GM19467 (cell line): ENCODE data around the gene MYCBP2.

Experiments used
- ATAC-seq: cut with Tn5 transposase; IDR thresholded peaks from one replicate; pipeline ENCODE4 v1.9.1; 2021; ENCODE audit warnings: mild to moderate bottlenecking, moderate library complexity; ENCODE audit not compliant: unreplicated experiment

Gene MYCBP2

DNA sequence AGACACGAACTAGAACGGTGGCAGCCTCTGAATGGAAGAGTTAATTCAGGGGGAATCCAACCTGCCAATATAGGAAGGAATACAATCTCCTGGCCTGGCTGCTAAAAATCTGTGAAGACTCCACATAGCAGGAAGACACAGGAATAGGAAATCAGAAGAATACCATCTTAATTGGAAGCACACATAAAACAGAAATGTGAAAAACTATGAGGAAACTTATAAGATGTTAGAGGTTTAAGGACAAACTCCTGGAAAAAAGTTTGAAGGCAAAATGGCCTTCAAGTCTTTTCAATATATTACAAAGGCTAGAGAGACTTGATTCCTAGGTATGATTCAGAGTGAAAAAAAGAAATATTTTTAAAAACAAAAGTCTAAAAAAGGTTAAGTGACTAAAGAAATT, 221.8 kb downstream of the MYCBP2 start:
- ATAC-seq = no peak

DNA sequence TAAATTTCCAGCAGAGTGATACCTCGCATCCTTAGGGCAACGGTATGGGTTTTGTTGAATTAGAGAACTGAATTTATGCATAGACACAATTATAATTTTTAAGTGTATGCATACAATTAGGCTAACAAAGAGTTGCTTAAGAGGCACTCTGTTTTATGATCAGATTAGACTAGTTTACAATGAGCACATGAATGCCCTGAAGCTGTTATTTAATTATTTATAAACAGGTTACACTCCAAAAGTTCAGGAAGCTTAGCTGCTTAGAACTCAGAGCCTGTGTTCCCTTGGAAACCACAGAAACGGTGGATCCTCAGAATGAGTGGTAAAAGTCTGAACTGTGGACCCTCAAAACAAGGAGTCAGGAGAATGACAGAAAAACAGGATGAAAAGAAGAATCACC, 227.5 kb downstream of the MYCBP2 start:
- no peak for ATAC-seq

DNA sequence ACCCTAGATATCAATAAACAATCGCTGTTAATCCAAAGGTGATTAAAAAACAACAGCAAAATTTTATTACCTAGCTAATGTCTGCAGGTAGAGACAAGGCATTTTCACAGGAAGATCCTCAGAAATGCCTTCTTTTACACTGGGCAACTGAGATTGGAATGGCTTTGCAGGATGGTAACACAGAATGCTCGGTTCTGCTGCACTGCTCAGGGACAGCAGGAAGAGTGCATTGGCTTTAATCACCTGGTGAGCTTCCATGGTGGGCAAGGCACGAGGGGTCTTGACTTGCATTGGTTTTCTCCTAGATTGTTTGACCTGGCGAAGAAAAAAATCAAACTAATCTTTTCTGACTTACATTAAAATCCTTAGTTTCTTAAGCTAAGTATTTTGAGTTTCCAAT, 231.6 kb downstream of the MYCBP2 start:
- ATAC-seq = no peak

DNA sequence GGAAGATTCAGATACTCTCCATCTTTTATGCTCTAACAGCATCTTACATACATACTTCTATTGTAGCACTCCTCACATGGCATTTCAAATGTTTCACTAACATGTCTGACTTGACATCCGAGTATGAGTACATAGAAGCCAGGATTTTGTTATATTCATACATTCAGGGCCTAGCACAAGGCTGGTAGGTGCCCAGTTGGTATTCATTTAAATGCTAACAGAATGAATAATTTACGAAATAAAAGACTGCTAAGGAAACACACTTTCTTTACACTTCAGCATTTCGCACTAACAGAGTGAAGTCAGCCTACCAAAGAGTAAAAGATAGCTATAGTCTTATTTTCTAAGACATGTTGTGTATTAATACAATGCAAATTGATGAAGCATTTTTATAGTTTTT, 232.1 kb downstream of the MYCBP2 start:
- ATAC-seq = no peak

DNA sequence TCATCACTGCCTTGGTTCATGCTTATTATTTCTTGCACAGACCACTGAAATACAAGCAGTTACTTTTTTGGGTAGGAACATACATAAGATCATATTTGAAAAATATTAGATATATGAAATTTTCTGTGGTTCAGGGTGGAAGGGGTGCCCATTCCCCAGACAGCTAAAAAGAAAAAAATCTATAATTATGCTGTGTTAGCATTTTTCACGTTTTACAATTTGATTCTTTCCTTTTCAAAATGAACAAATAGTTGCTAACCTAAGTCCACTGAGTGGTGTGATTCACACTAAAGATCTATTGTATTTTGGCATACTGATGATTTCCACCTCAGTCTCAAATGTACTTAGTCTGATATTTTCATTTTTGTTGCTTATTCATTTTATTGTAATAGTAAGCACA, 233.2 kb downstream of the MYCBP2 start:
- no peak for ATAC-seq

DNA sequence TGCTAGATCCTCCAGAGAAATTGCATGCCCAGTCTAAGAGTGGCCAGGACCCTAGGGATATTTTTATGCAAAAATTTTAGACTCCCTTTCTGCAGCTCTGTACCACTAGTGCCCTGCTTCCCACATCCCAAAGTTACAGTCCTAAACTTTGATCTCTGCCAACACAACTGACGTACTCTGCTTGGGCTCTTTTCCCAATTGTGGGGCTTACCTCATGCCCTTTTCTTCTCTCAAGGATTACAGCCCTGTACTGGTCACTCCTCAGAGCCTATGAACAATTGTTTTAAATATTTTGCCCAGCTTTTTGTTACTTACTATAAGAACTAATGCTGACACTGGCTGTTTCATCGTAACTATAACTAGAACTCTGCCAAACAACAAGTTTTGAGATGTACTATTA, 242.1 kb downstream of the MYCBP2 start:
- no peak for ATAC-seq

DNA sequence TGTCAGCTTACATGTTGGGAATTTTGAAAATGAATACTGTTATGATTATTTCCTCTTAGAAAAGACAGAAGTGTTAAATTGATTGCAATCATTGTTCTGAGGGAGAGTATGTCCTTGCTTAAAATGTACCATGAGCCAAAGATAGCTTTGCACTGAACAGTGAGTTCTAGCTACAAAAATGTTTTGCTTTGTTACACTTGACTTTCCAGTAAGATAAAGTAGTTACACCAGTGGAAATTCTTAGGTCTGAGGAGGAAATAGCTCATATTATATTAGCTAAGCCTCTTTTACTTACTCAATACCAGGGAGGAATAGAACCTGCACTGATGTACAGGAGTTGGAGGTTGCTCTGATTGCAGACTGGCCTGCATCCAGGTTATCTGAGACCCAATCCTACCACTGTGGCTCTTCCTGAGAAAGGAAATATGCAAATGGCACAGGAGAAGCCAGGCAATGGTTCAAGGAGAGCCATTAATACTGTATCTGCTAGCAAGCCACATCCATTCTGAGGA, 246.9 kb downstream of the MYCBP2 start:
- no peak for ATAC-seq

DNA sequence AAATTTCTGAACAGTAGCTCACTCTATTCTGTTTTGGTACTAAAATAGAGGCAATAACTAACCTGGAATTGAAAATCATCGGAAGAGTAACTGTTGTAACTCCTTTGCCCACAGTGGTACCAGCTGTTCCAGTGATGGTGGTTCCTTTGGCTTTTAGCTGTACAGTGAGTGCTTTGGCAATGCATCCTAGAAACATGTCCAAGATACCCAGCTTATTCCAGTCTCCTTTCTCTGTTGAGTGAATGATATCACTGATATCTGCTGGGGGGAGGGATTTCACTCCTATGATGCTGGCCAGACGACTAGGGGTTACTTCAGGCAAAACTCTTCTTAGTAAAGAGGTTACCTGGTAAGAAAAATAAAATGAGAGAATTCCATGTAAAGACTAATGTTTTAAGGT, 259.4 kb downstream of the MYCBP2 start:
- no peak for ATAC-seq

DNA sequence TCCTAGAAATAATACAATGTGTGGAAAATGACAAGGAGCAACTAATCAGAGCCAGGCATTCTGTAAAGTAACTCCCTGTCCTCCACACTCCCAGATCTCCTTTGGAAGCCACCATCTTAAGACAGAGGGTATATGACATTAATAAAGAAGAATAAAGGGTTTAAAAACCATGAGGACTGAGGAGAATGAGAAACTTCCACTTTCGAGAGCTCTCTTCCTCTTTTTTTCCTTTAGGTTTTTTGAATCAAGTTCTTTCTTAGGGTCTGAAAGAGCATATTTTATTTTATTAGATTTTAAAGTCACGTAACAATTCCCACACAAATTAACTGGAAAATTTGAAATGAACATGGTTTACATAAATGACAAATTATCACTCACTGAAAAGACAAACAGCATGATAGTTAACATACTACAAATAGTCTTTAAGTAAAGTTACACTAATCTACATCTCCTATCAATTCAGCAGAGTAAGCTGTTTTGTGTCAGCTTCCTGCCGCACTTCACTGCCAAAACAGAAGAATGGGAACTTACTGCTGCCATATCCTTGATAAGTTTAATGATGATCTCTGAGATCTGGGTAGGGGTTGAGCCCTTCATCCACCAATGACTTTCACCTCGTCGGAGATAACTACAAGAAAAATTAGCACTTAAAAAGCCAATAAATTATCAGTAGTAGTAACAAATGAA, 261.3 kb downstream of the MYCBP2 start:
- no peak for ATAC-seq

DNA sequence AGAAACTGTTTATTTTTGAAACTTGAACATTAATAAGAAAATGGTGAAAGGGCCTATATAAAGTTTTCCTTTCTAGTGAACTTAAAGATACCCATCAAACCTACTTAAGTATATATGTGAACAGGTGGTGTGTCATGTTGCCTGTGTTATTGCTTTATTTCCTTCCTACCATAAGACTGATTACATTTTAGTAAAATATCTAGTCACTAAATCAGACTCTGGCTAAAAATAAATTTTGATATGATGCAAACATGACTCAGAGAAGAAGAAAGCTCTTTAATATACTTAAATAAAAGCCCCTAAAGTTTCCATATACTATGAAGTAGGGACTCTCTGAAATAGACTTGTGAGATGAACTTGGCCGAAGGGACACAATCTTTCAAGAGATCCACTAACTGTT, 264.8 kb downstream of the MYCBP2 start:
- ATAC-seq = no peak

DNA sequence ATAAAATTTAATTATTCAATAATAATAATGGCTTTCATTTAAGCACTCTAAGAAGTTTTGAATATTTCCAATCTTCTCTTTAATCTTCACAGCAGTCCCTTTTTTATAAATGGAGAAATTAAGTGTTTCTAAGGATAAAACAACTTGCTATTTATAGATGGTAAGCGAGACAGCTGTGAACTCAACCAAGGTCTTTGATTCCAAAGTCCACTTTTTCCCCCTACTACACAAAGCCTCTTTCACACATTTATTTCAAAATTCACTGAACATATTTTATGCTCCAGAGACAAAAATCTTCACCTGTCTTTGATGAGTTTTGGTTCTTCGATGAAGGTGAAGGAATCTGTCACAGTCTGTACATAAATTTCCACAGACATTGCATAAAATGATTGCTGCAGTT, 265.5 kb downstream of the MYCBP2 start:
- ATAC-seq = no peak

DNA sequence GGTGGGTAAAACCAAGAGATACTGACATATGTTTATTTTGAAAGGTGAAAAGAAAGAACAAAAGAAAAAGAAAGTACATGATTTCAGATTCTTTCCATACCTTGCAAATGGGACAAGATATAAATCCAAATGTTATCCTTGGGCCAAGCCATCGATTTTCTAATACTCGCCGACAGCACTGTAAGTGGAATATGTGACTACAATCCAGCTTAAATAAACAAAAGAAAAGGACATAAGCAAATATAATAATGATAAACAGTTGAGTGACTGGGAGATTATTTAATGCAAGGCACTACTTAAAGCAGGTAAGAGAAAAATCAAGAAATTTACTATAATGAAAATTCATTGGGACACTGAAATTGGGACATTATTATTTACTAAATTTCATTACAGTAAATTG, 270.0 kb downstream of the MYCBP2 start:
- ATAC-seq = no peak

DNA sequence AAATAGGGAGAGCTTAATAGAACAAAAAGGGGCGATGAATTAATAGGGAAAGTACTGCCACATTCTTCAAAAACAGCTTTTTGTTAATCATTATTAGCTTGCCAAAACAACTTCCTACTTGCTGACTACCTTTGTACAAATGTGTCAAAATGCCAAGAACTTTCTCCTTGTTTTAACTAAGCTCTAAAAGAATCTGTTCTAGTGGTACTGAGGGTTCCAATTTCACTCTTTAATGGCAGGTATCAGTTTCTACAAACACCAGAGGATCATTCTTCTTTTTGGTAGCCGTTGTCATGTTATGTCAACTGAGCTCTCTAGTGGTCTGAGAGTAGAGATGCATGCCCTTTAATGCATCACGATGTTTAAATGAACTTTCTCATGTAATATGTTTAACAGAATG, 270.5 kb downstream of the MYCBP2 start:
- no peak for ATAC-seq

DNA sequence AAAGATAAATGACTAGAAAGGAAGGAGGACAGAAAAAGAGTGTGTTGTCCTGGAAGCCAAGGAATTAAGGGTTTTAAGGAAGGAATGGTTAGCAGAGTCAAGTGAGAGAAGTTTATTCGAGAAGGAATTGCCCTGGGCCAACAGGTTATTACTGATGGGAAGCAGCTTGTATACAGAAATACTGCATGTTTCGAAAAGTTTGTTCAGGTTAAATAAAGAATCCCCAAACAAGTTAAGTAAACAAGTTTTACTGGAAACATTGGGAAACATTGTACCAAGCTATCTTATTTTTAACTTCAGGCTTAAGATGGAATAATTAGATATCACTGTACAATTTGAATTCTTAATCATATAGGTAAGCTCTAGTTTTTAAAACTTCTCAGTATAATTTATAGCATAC, 271.7 kb downstream of the MYCBP2 start:
- no peak for ATAC-seq

DNA sequence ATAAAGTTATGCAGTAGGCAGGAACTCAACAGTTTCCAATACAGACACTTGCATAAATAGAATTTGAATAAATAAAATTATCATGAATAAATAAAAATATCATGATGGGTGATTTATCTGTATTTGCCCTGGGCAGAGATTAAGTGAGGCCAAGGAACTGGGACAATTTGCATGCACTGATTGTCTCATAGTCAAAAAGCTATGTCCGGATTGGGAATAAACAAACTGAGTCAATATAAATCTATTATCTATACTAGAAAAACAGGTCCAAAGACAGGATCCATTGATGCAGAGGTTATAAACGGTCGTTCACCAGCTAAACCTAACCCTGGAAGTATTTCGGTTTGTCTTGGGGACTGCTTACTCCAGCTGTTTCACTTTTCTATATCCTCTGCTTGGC, 273.7 kb downstream of the MYCBP2 start:
- ATAC-seq = no peak

DNA sequence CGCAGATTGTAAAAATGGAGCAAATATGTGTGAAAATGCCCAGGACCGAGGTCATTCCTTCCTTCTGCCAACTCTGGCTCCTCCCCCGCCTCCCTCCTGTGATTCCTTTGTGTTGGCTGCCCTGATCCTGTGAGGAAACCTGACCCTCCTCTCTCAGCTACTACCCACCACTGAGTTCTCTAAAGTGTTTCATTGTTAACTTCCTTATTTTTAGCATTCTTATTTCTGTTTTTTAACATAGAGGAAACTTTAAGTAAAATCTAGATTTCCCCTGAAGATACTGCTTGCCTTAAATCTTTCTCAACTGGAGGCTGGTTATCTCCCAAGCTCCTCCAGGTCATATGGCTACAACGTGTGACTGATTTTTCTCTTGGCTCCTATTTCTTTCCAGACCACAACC, 278.2 kb downstream of the MYCBP2 start:
- no peak for ATAC-seq

DNA sequence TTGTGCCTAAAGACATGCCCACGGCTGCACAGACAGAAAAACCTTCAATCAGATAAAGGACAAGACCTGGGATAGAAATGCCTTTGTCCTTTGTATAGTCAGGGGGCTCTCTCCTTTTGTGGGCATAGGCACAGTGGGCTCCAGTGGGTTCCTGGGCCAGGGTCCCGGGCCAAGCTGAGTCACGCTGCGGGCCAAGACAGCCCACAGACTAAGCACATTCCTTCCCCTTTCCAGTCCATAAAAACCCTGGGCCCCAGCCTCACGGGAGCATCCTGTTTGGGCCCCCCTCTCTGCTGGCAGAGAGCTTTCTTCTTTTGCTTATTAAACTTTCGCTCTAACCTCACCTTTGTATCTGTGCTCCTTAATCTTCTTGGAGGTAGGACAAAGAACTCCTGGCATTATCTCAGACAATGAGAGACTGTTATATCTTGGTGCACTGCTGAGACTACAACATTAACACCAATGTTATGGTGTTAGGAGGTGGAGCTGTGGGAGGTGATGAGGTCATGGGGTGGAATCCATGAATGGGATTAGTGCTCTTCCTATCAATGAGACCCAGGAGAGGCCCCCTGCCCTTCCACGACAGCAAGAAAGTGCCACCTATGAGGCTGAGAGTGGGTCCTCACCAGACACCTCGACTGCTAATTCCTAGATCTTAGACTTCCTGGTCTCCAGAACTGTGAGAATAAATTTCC, 279.1 kb downstream of the MYCBP2 start:
- no peak for ATAC-seq

DNA sequence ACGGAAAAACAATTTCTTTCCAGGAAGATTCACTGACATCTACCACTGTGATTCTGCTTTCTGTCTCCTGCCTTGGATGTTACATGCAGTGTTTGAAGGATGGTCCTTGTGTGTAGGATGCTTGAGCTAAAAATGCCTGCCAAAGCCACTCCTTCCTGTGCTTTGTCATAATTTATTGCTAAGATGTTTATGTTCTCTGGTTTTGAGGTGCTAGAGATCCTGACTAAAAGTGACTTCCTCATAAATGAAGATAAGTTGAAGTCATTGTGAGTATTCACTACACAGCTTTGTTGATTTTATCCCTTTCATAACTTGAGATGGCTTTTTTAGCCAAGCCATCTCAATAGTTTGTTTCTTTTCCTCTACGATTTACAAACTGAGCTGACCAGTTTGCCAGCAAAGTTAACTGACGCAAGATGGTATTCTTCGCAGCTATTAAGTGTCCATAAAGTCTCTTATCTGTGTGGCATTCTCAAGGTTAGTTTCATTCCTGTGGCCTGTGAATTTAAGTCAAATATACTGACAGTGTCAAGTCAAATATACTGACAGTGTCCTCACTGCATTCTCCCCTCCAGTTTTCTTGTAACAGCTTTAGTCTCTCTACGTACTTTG, 284.2 kb downstream of the MYCBP2 start:
- no peak for ATAC-seq

DNA sequence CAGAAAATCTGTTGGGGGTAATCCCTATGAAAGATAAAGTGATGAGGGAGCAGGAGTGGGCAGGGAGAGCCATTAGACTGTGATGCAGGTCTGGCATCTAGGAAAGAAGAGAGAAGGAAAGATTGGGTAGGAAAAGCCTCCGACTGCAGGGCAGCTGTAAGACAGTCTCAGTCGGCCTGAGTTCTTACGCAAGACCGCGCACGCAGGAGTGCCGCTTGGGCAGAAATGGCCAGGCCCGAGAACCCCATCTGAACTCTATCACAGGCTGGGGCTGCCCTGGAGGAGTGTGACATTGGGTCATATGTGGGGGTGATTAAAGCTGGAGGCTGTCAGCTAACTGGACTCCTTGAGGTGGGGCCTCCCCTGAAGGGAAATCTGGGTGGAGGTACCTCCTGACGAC, 286.1 kb downstream of the MYCBP2 start:
- ATAC-seq = no peak

DNA sequence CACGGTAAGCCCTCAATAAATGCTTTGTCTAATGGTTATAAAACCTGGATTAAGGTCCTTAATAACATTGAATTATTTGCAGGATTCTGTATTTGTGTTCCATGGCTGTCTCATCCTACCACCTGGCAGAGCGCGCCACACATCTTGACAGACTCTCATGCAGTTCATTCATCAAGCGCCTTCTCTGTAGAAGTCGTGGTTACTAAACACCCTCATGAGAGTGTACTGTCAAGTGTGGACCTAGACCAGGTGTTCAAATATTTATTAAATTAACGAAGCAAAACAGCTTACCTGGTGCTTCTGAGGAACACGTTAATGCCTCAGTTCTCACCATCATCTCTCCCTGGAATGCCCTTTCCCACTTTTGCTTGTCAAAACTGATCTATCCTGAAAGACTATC, 286.8 kb downstream of the MYCBP2 start:
- no peak for ATAC-seq

DNA sequence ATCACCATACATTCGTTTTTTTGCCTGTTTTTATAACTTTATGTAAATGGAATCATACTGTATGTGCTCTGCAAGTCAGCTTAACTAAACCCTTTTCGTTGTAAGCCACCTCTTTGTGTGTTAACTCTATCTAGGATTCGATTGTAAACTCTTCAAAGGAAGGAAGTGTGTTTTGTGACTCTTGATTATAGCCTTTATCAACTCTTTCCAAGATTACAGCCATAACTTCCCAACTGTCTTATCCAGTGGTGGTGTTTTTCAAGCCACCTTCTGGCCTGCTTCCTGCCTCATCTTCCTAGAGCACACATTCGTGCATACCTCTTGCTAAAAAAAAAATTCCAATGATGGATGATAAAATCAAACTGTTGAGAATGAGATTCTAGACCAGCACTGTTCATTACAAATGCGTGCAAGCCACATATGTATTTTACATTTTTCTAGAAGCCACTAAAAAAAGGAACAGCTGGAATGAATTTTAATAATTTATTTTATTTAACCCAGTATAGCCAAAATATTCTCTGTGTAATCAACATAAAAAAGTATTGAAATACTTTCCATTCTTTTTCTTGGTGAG, 287.9 kb downstream of the MYCBP2 start:
- no peak for ATAC-seq

DNA sequence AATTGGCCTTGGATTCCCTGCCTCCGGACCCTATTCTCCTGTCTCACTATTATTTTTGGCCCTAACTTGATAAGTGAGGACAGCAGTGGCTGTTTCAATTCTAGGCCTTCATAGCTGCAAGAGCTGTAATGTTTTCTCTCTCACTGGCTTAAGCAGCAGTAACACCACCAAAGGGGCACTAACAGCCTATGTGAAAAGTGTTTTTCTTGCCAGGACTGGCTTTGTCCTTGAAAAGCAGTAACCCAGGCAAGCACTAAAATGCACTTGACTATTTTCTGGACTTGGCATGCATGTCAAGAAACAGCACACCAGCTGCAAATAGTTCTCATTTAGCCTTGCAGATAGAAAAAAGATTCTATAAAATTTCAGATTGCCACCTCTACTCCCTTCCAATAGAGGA, 290.6 kb downstream of the MYCBP2 start:
- no peak for ATAC-seq
